Activated CD8-positive, alpha-beta memory T cell treated with anti-CD3 and anti-CD28 coated beads for 1 hour (primary cell): ENCODE data around the gene MYO3B.
"Not testable (repeated sequence)": the region's sequence is repeated elsewhere in the genome, so short reads cannot be mapped to it uniquely, and the experiment has no call there.

Experiments
- DNase-seq, 2 donors: peaks; one replicate each; pipeline ENCODE4 v3.0.0-alpha.2; 2020; ENCODE audit warnings: low read depth in 1 of 2; ENCODE audit errors: extremely low read depth in 1 of 2

The MYO3B gene

DNA sequence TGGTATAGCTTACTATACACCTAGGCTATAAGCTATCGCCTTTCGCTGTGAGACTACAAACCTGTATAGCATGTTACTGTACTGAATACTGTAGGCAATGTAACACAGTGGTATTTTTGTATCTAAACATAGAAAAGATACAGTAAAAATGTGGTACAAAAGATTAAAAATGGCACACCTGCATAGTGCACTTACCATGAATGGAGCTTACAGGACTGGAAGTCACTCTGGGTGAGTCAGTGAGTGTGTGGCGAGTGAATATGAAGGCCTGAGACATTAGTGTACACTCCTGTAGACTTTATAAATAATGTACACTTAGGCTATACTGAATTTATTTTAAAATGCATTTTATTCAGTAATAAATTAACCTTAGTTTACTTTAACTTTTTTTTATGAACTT is 279.0 kb downstream of the MYO3B start:
- no peak for DNase-seq

GRCh38 chr2:170457742-170458141 is 279.8 kb downstream of the MYO3B start:
- no peak for DNase-seq

DNA sequence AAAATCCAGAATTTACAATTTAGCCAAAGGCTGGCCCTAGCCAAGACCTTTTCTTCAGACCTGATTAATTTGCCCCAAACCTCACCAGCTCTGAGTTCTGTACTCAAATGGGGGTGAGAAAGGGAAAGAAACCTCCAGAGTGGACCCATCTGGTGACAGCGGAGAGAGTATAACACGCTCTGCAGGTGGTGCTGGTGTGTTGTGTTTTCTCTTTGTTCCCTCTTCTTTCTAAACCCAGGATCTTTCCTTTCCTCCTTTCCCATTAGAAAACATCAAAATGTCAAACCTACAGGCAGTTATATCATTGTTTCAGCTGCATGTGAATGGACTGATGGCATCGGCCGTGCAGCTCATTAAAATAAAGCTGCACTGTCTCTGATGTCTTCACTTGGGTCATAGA is 283.9 kb downstream of the MYO3B start:
- DNase-seq = no peak

DNA sequence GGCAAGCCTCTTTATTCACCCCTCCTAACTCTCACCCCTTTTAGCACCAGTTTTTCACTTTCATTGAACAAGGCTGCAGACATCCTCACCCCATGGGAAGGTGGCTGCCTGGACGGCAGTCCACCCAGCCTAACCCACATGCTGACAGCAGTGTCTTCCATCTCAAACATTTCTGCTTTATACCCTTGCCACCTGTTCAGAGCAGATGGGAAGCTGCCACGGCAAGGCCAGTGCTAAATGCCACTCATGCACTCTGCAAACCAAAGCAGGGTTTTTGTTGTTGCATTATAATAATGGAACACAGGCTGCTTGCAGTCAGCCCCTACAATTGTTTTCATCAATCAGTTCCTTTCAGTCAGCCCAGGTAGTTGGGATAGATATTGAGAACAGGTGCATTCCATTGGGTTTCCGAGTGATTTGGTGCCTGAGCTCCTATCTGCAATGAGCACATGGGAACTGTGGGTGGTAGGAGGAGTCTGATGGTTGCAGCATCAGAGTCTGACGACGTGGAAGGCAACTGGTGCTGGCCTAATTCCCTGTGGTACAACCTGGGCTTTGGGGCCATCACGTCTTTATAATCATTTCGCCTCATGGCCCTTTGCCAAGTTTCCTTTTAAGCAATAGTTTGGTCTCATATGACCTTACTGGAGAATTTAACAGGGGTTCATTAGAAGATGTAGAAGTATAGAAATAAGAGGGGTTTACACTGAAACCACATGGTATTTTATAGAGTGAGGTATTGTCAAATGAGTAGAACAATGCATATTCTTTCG is 284.7 kb downstream of the MYO3B start:
- DNase-seq = no peak

- no peak for DNase-seq
These were observed 285.2 kb downstream of the MYO3B start for GRCh38 chr2:170463206-170463537.

GRCh38 chr2:170464268-170464667 is 286.3 kb downstream of the MYO3B start:
- DNase-seq = no peak

DNA sequence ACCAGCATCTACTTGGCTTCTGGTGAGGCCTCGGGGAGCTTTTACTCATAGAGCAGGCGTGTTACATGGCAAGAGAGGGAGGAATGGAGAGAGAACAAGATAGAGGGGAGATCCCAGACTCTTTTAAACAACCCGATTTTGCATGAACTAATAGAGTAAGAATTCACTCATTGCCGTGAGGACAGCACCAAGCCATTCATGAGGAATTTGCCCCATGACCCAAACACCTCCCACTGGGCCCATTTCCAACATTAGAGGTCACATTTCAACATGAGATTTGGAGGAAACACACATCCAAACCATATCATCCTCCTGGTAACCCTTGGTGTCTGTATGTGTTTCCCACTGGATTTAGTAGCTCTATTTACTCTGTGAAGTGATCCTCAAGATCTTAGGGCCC is 287.3 kb downstream of the MYO3B start:
- DNase-seq = no peak

GRCh38 chr2:170466632-170467031 is 288.7 kb downstream of the MYO3B start:
- no peak for DNase-seq

- no peak for DNase-seq
These were observed 289.8 kb downstream of the MYO3B start for GRCh38 chr2:170467568-170468422.

GRCh38 chr2:170468557-170468956 is 290.6 kb downstream of the MYO3B start:
- no peak for DNase-seq

- DNase-seq = not testable (repeated sequence)
These were observed 294.6 kb downstream of the MYO3B start for GRCh38 chr2:170472498-170472897.

DNA sequence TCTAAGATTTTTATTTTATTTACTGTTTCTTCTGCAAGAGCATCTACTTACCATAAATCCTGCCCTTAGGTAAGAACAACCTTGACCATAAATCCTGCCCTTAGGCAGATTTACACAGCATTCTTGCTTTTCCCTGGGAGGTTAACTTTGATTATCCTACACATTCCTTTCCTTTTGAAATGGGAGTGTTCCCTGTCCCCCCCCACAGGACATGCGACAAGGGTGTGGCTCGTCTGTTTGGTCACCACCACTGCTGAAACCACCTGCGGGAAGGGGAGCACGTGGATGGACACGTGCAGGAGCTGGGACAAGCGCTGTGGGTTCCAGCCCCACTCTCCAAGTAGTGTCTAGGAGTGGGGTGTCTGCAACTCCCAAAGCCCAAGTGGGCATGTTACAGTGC is 297.9 kb downstream of the MYO3B start:
- DNase-seq = no peak

GRCh38 chr2:170477630-170478029 is 299.7 kb downstream of the MYO3B start:
- DNase-seq = no peak

GRCh38 chr2:170481201-170481600 is 303.3 kb downstream of the MYO3B start:
- DNase-seq = no peak

DNA sequence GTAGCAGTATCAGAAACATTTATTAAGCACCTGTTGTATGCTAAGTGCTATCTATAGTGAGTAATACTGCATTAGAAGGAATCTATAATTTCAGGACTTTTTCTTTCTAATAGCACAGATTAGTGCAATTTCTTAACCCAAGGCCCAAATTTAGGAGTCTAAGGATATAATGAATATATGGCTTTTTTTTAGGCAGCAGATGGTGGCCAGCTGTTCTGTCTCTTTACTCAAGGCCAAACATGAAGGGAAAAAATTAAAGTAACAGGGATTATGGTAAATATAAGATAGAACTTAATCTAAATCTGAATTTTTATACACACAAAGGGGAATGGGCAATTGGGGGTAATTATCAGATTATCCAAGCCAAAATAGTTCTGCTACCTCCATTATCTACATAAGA is 306.6 kb downstream of the MYO3B start:
- DNase-seq = no peak

GRCh38 chr2:170485254-170486026 is 307.5 kb downstream of the MYO3B start:
- DNase-seq = no peak

GRCh38 chr2:170486730-170487129 is 308.8 kb downstream of the MYO3B start:
- no peak for DNase-seq

DNA sequence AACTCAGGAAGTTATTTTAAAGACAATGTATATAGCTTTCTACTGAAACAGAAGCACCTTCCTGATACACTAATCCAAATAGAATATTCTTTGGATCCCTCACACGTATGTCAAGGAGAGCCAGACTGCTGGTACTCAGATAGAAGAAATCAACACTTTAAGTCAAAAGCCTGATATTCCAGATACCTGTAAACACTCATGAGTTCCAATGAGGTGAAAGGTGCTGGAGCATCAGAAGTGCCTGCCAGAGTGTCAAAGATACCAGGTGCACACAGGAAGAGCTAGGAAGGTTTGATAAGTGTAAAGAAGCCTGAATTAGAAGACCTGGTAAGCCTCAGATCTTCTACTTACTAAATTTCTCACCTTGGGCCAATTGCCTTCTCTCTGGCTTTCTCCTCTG is 310.9 kb downstream of the MYO3B start:
- DNase-seq = no peak

- DNase-seq = no peak
These were observed 314.1 kb downstream of the MYO3B start for GRCh38 chr2:170492010-170492409.

DNA sequence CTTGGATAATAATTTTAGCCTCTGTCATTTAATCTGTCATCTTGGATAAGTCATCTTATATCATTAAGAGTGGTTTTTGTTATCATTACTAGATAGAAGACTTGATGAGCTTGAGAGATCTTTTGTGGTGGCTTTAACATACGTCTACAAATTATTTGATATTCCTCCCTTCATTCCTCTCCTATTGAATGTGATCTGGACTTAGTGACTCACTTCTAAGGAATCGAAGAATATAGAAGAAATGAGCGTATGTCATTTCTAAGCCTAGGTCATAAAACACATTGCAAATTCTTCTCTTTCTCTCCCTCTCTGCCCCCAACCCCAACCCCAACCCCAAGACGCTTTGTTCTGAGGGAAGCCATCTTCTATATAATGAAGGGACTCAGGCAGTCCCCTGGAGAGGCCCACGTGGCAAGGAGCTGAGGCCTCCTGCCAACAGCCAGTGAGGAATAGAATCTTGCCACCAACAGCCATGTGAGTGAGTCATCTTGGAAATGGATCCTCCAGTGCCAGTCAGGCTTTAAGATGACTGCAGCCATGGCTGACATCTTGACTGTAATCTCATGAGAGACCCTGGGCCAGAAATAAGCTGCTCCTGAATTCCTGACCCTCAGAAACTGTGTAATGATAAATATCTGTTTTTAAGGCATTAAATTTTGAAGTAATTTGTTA is 315.6 kb downstream of the MYO3B start:
- no peak for DNase-seq

GRCh38 chr2:170495896-170496295 is 317.9 kb downstream of the MYO3B start:
- no peak for DNase-seq
